GM12874 (cell line): ENCODE data around the gene CFAP210.

ENCODE experiments used
- TF ChIP-seq, protein P1 (sequence below): IDR thresholded peaks from 2 replicates; pipeline ENCODE4 v1.5.1; 2011; ENCODE audit warnings: low read depth, mild to moderate bottlenecking, control low read depth, low read length, moderate library complexity; ENCODE audit not compliant: insufficient read depth

Gene CFAP210

DNA sequence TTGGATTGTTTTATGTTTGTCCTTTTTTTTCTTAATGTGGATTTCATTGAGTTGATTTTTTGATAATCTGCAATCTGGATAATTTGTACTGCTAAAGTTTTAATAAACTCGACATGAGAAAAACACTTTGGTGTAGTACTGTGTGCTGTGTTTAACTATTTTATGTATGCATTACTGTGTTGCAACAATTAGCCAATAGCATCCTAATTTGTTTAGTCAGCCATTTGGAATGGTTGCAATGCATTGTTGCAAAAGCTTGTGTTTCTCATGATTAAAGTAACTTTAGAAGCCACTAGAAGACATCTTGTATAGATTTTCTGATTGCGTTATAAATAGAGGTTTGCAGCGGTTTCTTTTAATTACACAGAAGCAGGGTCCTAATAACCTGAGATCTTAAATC, 56.6 kb downstream of the CFAP210 start:
- TF ChIP-seq, protein P1, sequence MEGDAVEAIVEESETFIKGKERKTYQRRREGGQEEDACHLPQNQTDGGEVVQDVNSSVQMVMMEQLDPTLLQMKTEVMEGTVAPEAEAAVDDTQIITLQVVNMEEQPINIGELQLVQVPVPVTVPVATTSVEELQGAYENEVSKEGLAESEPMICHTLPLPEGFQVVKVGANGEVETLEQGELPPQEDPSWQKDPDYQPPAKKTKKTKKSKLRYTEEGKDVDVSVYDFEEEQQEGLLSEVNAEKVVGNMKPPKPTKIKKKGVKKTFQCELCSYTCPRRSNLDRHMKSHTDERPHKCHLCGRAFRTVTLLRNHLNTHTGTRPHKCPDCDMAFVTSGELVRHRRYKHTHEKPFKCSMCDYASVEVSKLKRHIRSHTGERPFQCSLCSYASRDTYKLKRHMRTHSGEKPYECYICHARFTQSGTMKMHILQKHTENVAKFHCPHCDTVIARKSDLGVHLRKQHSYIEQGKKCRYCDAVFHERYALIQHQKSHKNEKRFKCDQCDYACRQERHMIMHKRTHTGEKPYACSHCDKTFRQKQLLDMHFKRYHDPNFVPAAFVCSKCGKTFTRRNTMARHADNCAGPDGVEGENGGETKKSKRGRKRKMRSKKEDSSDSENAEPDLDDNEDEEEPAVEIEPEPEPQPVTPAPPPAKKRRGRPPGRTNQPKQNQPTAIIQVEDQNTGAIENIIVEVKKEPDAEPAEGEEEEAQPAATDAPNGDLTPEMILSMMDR = no peak

DNA sequence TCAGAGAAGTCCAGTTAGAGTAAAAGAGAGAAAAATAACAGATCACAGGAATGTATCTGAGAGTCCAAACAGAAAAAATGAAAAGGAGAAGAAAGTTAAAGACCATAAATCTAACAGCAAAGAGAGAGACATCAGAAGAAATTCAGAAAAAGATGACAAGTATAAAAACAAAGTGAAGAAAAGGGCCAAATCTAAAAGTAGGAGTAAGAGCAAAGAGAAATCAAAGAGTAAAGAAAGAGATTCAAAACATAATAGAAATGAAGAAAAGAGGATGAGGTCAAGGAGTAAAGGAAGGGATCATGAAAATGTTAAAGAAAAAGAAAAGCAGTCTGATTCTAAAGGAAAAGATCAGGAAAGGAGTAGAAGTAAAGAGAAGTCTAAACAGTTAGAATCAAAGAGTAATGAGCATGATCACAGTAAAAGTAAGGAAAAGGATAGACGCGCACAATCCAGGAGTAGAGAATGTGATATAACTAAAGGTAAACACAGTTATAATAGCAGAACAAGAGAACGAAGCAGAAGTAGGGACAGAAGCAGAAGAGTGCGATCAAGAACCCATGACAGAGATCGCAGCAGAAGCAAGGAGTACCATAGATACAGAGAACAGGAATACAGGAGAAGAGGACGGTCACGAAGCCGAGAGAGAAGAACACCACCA, 57.6 kb downstream of the CFAP210 start:
- TF ChIP-seq, protein P1 = no peak

DNA sequence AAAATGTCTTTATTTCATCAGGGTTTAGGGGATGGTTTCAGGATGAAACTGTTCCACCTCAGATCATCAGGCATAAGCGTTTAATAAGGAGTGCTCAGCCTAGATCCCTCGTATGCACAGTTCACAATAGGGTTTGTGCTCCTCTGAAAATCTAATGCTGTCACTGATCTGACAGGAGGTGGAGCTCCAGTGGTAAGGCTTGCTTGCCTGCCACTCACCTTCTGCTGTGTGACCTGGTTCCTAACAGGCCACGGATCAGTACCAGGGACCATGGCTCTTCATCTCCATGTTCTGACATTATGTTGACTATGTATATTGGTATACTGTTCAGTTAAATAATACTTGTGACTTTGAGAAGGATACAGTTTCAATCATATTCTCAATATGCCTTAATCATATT, 68.4 kb downstream of the CFAP210 start:
- TF ChIP-seq, protein P1 = no peak

DNA sequence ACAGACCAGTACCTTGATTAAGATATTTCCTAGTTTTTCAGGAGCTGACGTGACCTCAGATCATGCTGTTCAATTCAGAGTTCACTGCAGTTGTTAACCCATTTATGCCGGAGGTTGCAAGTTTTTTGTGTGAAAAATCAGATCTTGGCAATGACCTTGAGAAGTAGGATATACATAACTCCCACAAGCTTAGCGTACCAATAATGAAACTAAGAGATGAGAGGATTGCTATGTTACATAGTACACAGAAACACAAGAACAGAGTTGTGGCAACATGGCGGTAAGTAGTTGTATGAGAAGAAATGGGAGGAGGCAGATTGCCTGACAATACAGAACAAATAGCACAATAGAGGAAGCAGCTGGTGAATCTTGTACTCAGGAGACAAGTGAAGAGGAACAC, 71.0 kb downstream of the CFAP210 start:
- TF ChIP-seq, protein P1 = no peak

DNA sequence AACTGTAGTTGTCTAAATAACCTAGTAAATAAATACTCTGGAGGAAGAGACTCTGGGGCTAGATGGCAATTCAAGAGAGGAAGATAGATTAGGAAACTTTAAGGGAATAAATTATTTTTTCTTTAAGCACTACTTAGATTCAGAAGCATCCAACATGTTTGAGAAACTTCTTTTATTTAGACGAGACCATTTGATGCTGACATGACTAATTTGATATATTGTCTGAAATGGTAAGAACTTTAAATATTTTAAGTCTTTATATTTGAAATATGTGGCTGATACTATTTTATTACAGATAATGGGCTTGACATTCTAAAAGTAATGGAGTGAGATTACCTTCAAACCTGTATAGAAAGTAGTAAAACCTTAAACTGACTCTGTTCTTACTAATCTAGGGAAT, 73.7 kb downstream of the CFAP210 start:
- TF ChIP-seq, protein P1 = no peak

DNA sequence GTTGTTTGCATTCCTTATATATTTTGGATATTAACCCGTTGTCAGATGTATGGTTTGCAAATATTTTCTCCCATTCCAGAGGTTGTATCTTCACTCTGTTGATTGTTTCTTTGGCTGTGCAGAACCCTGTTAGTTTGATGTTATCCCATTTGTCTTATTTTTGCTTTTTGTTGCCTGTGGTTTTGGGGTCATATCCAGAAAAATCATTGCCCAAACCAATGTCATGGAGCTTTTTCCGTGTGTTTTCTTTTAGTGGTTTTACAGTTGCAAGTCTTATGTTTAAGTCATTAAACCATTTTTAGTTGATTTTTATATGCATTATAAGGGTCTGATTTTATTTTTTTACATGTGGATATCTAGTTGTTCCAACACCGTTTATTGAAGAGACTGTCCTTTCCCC, 74.3 kb downstream of the CFAP210 start:
- TF ChIP-seq, protein P1 = no peak

DNA sequence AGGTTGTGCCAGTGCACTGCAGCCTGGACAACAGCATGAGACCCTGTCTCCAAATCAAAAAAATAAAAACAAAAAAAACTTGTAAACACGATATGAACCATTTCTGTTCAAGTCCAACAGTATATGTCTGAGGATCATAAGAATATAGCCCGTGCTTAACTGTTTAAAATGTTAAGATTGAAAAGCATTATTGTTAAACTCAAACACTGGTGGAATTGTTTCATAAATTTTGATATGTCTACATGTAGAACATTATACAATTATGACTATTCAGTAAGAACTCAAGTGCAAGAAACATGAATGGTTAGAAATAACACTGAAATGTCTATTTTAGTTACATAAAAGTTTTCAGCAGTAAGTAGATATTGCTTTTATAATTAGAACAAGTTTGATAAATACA, 80.3 kb downstream of the CFAP210 start:
- TF ChIP-seq, protein P1 = no peak

DNA sequence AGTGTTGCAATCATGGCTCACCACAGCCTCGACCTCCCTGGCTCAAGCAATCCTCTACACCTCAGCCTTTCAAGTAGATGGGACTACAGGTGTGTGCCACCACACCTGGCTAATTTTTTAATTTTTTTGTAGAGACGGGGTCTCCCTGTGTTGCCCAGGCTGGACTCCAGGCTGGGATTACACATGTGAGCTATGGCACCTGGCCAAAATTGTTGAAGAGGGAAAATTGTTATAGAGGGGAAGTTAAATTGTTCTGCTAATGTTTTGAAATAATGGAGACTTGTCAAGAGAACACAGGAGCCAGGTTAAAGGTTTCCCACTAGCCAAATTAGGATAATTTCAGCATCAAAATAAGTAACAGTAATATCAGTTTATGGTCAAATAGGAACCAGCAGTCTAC, 84.9 kb downstream of the CFAP210 start:
- TF ChIP-seq, protein P1 = no peak
